Liver (tissue), 9 donors: ENCODE data around the gene ARPIN. TPM values are rescaled to one million over a fixed set of nuclear protein-coding genes. Genes with fewer than 3 reads are reported as not detected.

Source experiments
- DNase-seq: peaks from one replicate; pipeline ENCODE4 v3.0.0-alpha.2; 2017; ENCODE audit warnings: low spot score
- H3K27ac ChIP-seq, 2 donors: one replicate each; pipeline ENCODE4 v1.7.0; 2013; ENCODE audit warnings: inconsistent platforms in 2 of 2, low read length in 2 of 2, control low read depth in 1 of 2, low read depth in 1 of 2, mild to moderate bottlenecking in 1 of 2
- H3K27me3 ChIP-seq, 4 donors: one replicate each; pipeline versions ENCODE4 v1.6.1 to v1.7.0; 2013; ENCODE audit warnings: low read length in 3 of 4, inconsistent platforms in 1 of 4, mild to moderate bottlenecking in 1 of 4, moderate library complexity in 1 of 4; ENCODE audit not compliant: control insufficient read depth in 4 of 4, insufficient read depth in 4 of 4
- H3K36me3 ChIP-seq, 4 donors: one replicate each; pipeline versions ENCODE4 v1.6.1 to v1.7.0; 2013; ENCODE audit warnings: low read length in 3 of 4, mild to moderate bottlenecking in 3 of 4, low read depth in 1 of 4, moderate library complexity in 1 of 4; ENCODE audit not compliant: control insufficient read depth in 4 of 4, insufficient read depth in 3 of 4
- H3K4me1 ChIP-seq, 4 donors: one replicate each; pipeline versions ENCODE4 v1.6.1 to v1.7.0; 2013; ENCODE audit warnings: low read length in 3 of 4, mild to moderate bottlenecking in 3 of 4, moderate library complexity in 1 of 4; ENCODE audit not compliant: control insufficient read depth in 4 of 4, insufficient read depth in 4 of 4
- H3K4me3 ChIP-seq, 3 donors: one replicate each; pipeline versions ENCODE4 v1.6.1 to v1.7.0; 2013; ENCODE audit warnings: low read length in 3 of 3, control low read depth in 1 of 3, low read depth in 1 of 3, mild to moderate bottlenecking in 1 of 3
- H3K9ac ChIP-seq, 2 donors: one replicate each; pipeline ENCODE4 v1.7.0; 2013; ENCODE audit warnings: low read length in 2 of 2, mild to moderate bottlenecking in 2 of 2, moderate library complexity in 2 of 2, control low read depth in 1 of 2, low read depth in 1 of 2
- H3K9me3 ChIP-seq, 4 donors: one replicate each; pipeline versions ENCODE4 v1.6.1 to v1.7.0; 2013; ENCODE audit warnings: low read length in 3 of 4; ENCODE audit not compliant: control insufficient read depth in 4 of 4
- ATF3 ChIP-seq: IDR thresholded peaks from 2 replicates; pipeline ENCODE4 v1.6.1; 2016; ENCODE audit warnings: antibody characterized with exemption
- CTCF ChIP-seq: fragments of 150-350 bp; IDR thresholded peaks from 2 replicates; pipeline ENCODE4 v1.5.1; 2017; ENCODE audit warnings: improper control_type of control experiment, low read depth, low read length; ENCODE audit not compliant: missing input control
- EGR1 ChIP-seq, 2 donors: IDR thresholded peaks; 2 replicates each; pipeline ENCODE4 v1.6.1; 2016 to 2018; ENCODE audit warnings: antibody characterized with exemption in 2 of 2, low read depth in 2 of 2
- FOXA1 ChIP-seq: IDR thresholded peaks from 2 replicates; pipeline ENCODE4 v1.6.1; 2016; ENCODE audit warnings: antibody characterized with exemption
- FOXA2 ChIP-seq: IDR thresholded peaks from 2 replicates; pipeline ENCODE4 v1.6.1; 2016; ENCODE audit warnings: antibody characterized with exemption
- GABPA ChIP-seq, 2 donors: IDR thresholded peaks in 1 of 2; conservative IDR thresholded peaks in 1 of 2; 2 replicates each; pipeline ENCODE4 v1.6.1; 2016; ENCODE audit warnings: antibody characterized with exemption in 2 of 2, mild to moderate bottlenecking in 1 of 2, moderate library complexity in 1 of 2
- HNF4A ChIP-seq, 2 donors: conservative IDR thresholded peaks; 2 replicates each; pipeline ENCODE4 v1.6.1; 2016; ENCODE audit warnings: antibody characterized with exemption in 2 of 2, mild to moderate bottlenecking in 2 of 2
- HNF4G ChIP-seq: IDR thresholded peaks from 2 replicates; pipeline ENCODE4 v1.6.1; 2016; ENCODE audit warnings: antibody characterized with exemption
- JUND ChIP-seq, 2 donors: IDR thresholded peaks; 2 replicates each; pipeline ENCODE4 v1.6.1; 2016; ENCODE audit warnings: antibody characterized with exemption in 2 of 2
- MAX ChIP-seq: IDR thresholded peaks from 2 replicates; pipeline ENCODE4 v1.6.1; 2016; ENCODE audit warnings: antibody characterized with exemption
- NR2F2 ChIP-seq: IDR thresholded peaks from 2 replicates; pipeline ENCODE4 v1.6.1; 2016; ENCODE audit warnings: antibody characterized with exemption
- RAD21 ChIP-seq, 2 donors: IDR thresholded peaks; 2 replicates each; pipeline ENCODE4 v1.6.1; 2016; ENCODE audit warnings: antibody characterized with exemption in 2 of 2, mild to moderate bottlenecking in 2 of 2
- REST ChIP-seq: IDR thresholded peaks from 2 replicates; pipeline ENCODE4 v1.6.1; 2016; ENCODE audit warnings: antibody characterized with exemption, mild to moderate bottlenecking
- RXRA ChIP-seq, 2 donors: IDR thresholded peaks; 2 replicates each; pipeline ENCODE4 v1.6.1; 2017 to 2018; ENCODE audit warnings: antibody characterized with exemption in 2 of 2, mild to moderate bottlenecking in 1 of 2
- SP1 ChIP-seq: IDR thresholded peaks from 2 replicates; pipeline ENCODE4 v1.6.1; 2018; ENCODE audit warnings: antibody characterized with exemption, mild to moderate bottlenecking
- TAF1 ChIP-seq: conservative IDR thresholded peaks from 2 replicates; pipeline ENCODE4 v1.6.1; 2016; ENCODE audit warnings: antibody characterized with exemption, mild to moderate bottlenecking
- YY1 ChIP-seq: IDR thresholded peaks from 2 replicates; pipeline ENCODE4 v1.6.1; 2016; ENCODE audit warnings: antibody characterized with exemption, mild to moderate bottlenecking
- ZBTB33 ChIP-seq: IDR thresholded peaks from 2 replicates; pipeline ENCODE4 v1.6.1; 2016; ENCODE audit warnings: antibody characterized with exemption
- WGBS: extraction: QIAGEN DNeasy Blood & Tissue Kit; methylation state at CpG from one replicate; pipeline ENCODE4 v1.1.7; 2013; 5-methylcytosine and 5-hydroxymethylcytosine counted together
- polyA plus RNA-seq, 2 donors: library from polyadenylated mRNA; stranded (reverse) in 1 of 2; unstranded in 1 of 2; fragments of 200-250 nt in 1 of 2; fragments of >200 nt in 1 of 2; fragmentation: Nextera tagmentation in 1 of 2; extraction: Ambion mirVana in 1 of 2; gene quantifications; one replicate each; pipeline versions ENCODE4 v1.2.1 to v1.2.3, GENCODE V29; 2013 to 2015
- total RNA-seq, 2 donors: library from RNA; depleted of rRNA; stranded (reverse); fragments of >200 nt; gene quantifications; one replicate each; pipeline ENCODE4 v1.2.3, GENCODE V29; 2014
- donor health status: healthy.
- donor health status: healthy.
- donor health status: healthy.
- donor health status: healthy.
- donor health status: healthy.

ARPIN gene
- total and polyA plus RNA-seq, 4 donors = 1.6 to 7.2 (median 3.5) TPM

- H3K27ac ChIP-seq = no peak overlapping the region
- DNase-seq = no peak
- H3K4me1 ChIP-seq = peaks cover 0 to 8% (median 5%) of the 10 kb centered on the region in 4 donors
- H3K36me3 ChIP-seq = peaks cover 2 to 11% (median 6%) of the 10 kb centered on the region in 4 donors
- no peaks in the 10 kb centered on the region for H3K9me3 ChIP-seq
- TF ChIP-seq RAD21 (IDR thresholded peaks at IDR 0.05) (no peak), JUND (IDR thresholded peaks at IDR 0.05) (no peak), EGR1 (IDR thresholded peaks at IDR 0.05; ENCODE audit: low read depth in 2 of 2) (no peak), GABPA (IDR thresholded peaks at IDR 0.05 in 1 of 2, conservative IDR thresholded peaks at IDR 0.05 in 1 of 2) (no peak), NR2F2 (no peak), ZBTB33 (no peak), MAX (no peak), REST (no peak), FOXA1 (no peak), SP1 (no peak), RXRA (IDR thresholded peaks at IDR 0.05) (no peak), HNF4A (conservative IDR thresholded peaks at IDR 0.05) (no peak), ATF3 (no peak), FOXA2 (no peak), YY1 (no peak), HNF4G (no peak), TAF1 (no peak), CTCF (no peak)
- H3K27me3 ChIP-seq = no peaks in the 10 kb centered on the region
- H3K4me3 ChIP-seq = no peak overlapping the region
- H3K9ac ChIP-seq = no peak overlapping the region
- WGBS = 85% methylated on average over 5 of the region's 5 CpGs
Measured at GRCh38 chr15:89851673-89852341, 60.9 kb downstream of the ARPIN start.
